ENCODE data around the gene ZNF324B. TPM values are rescaled to one million over a fixed set of nuclear protein-coding genes. Genes with fewer than 3 reads are reported as not detected.

ZNF324B gene
- total and polyA plus RNA-seq, 2 of the 8 experiments (the other 6 are each of a cell fraction or from before 2014, with no cell fraction given), result 2.9 to 6.0 TPM

GRCh38 chr19:58475714-58476497 is 24.5 kb downstream of the ZNF324B start, which contains the start of gene ZNF446 (continued):
- no peak for TF ChIP-seq CHD7 (IDR thresholded peaks at IDR 0.05; ENCODE audit: insufficient replicate concordance, low read length)
- TF ChIP-seq USF2 (IDR thresholded peaks at IDR 0.05; ENCODE audit: low read length), result peak; percentile 7; the same call in 1 of the 2 replicates
- 0 out of 2 replicates have a peak, but pooled peaks have one; percentile 19 for TF ChIP-seq ATF2 (IDR thresholded peaks at IDR 0.05; ENCODE audit: low read length)
- TF ChIP-seq CBX8 (IDR thresholded peaks at IDR 0.05; ENCODE audit: borderline replicate concordance, low read depth, low read length), result no peak
- TF ChIP-seq TEAD4 (IDR thresholded peaks at IDR 0.05; ENCODE audit: low read depth, low read length), result no peak
- TF ChIP-seq SP1 (IDR thresholded peaks at IDR 0.05; ENCODE audit: low read depth, low read length), result peak; percentile 22; the same call in 1 of the 2 replicates

All from H1 (cell line).